Measurements from ENCODE around the gene POU6F2. TPM values are rescaled to one million over a fixed set of nuclear protein-coding genes. Genes with fewer than 3 reads are reported as not detected.

The POU6F2 gene
- total and polyA plus RNA-seq, 2 donors (not counting 1 experiment from before 2014, with no cell fraction given) = 0.47 TPM; not detected in 1

- Mint-ChIP-seq H3K27me3 (no peaks in the 10 kb centered on the region), H3K4me3 (no peak overlapping the region), H3K27ac (no peak overlapping the region), H3K4me1 (no peaks in the 10 kb centered on the region), H3K9me3 (ENCODE audit: insufficient read depth) (no peaks in the 10 kb centered on the region)
- Histone ChIP-seq H3K36me3 (replicated peaks in 1 of 2; ENCODE audit: control extremely low read depth in 1 of 2, control insufficient read depth in 1 of 2, extremely low read depth in 1 of 2, insufficient read depth in 2 of 2, low read length in 1 of 2) (no peaks in the 10 kb centered on the region), H3K27me3 (replicated peaks in 1 of 4; ENCODE audit: control extremely low read depth in 1 of 4, control insufficient read depth in 3 of 4, insufficient read depth in 4 of 4, low read length in 3 of 4) (no peaks in the 10 kb centered on the region), H3K4me3 (ENCODE audit: control extremely low read depth in 1 of 5, extremely low read depth in 1 of 5, insufficient read depth in 1 of 5, low read depth in 2 of 5, low read length in 4 of 5) (no peak overlapping the region), H3K4me2 (replicated peaks; ENCODE audit: low read depth, low read length, poor library complexity, severe bottlenecking) (no peak overlapping the region), H4K20me1 (ENCODE audit: control insufficient read depth, insufficient read depth, low read length, poor library complexity, severe bottlenecking) (no peaks in the 10 kb centered on the region), H2AFZ (ENCODE audit: insufficient read depth, low read depth, low read length, poor library complexity, severe bottlenecking) (no peak overlapping the region), H3K9ac (ENCODE audit: low read length) (no peak overlapping the region), H3K4me1 (ENCODE audit: control insufficient read depth in 2 of 2, insufficient read depth in 2 of 2, low read length in 2 of 2) (no peaks in the 10 kb centered on the region), H3K27ac (ENCODE audit: low read length in 2 of 2) (no peak overlapping the region), H3K9me3 (ENCODE audit: control extremely low read depth in 1 of 3, control insufficient read depth in 2 of 3, insufficient read depth in 1 of 3, low read length in 2 of 3) (no peaks in the 10 kb centered on the region), H3K79me2 (ENCODE audit: control insufficient read depth, insufficient read depth, low read length) (no peaks in the 10 kb centered on the region)
- intact Hi-C loops (cut with micrococcal nuclease) = no loop called here
- POLR2A ChIA-PET = no interaction called here
- WGBS (ENCODE audit: insufficient coverage) = no CpG with 5 or more reads among the region's 5 CpGs
- TF ChIP-seq CTCF (IDR thresholded peaks at IDR 0.05) (no peak), EZH2 (IDR thresholded peaks at IDR 0.05; ENCODE audit: borderline replicate concordance, insufficient read depth, low read depth, low read length, poor library complexity, severe bottlenecking) (no peak)
- ATAC-seq (ENCODE audit: low read depth) = no peak
- CTCF ChIA-PET = no interaction called here
- DNase-seq = no peak
Observed at GRCh38 chr7:39002755-39003154, 25.0 kb downstream of the POU6F2 start.

- Histone ChIP-seq H3K79me2 (ENCODE audit: control insufficient read depth, insufficient read depth, low read length) (no peaks in the 10 kb centered on the region), H3K27me3 (replicated peaks in 1 of 4; ENCODE audit: control extremely low read depth in 1 of 4, control insufficient read depth in 3 of 4, insufficient read depth in 4 of 4, low read length in 3 of 4) (no peaks in the 10 kb centered on the region), H3K9me3 (ENCODE audit: control extremely low read depth in 1 of 3, control insufficient read depth in 2 of 3, insufficient read depth in 1 of 3, low read length in 2 of 3) (no peaks in the 10 kb centered on the region), H3K9ac (ENCODE audit: low read length) (no peak overlapping the region), H3K27ac (ENCODE audit: low read length in 2 of 2) (no peak overlapping the region), H3K36me3 (replicated peaks in 1 of 2; ENCODE audit: control extremely low read depth in 1 of 2, control insufficient read depth in 1 of 2, extremely low read depth in 1 of 2, insufficient read depth in 2 of 2, low read length in 1 of 2) (no peaks in the 10 kb centered on the region), H3K4me1 (ENCODE audit: control insufficient read depth in 2 of 2, insufficient read depth in 2 of 2, low read length in 2 of 2) (no peaks in the 10 kb centered on the region), H2AFZ (ENCODE audit: insufficient read depth, low read depth, low read length, poor library complexity, severe bottlenecking) (no peak overlapping the region), H3K4me3 (ENCODE audit: control extremely low read depth in 1 of 5, extremely low read depth in 1 of 5, insufficient read depth in 1 of 5, low read depth in 2 of 5, low read length in 4 of 5) (no peak overlapping the region), H4K20me1 (ENCODE audit: control insufficient read depth, insufficient read depth, low read length, poor library complexity, severe bottlenecking) (no peaks in the 10 kb centered on the region), H3K4me2 (replicated peaks; ENCODE audit: low read depth, low read length, poor library complexity, severe bottlenecking) (no peak overlapping the region)
- Mint-ChIP-seq H3K27ac (no peak overlapping the region), H3K4me1 (no peaks in the 10 kb centered on the region), H3K4me3 (no peak overlapping the region), H3K27me3 (no peaks in the 10 kb centered on the region), H3K9me3 (ENCODE audit: insufficient read depth) (no peaks in the 10 kb centered on the region)
- POLR2A ChIA-PET = no interaction called here
- ATAC-seq (ENCODE audit: low read depth) = no peak
- 81% methylated on average over 5 of the region's 8 CpGs for WGBS (ENCODE audit: insufficient coverage)
- no peak for DNase-seq
- intact Hi-C loops (cut with micrococcal nuclease) = no loop called here
- CTCF ChIA-PET = no interaction called here
- TF ChIP-seq EZH2 (IDR thresholded peaks at IDR 0.05; ENCODE audit: borderline replicate concordance, insufficient read depth, low read depth, low read length, poor library complexity, severe bottlenecking) = no peak
- no peak for TF ChIP-seq CTCF (IDR thresholded peaks at IDR 0.05)
Observed at GRCh38 chr7:39005036-39005435, 27.3 kb downstream of the POU6F2 start.
